HG02571 (cell line): ENCODE measurements around the gene NEURL4.

Experiments
- ATAC-seq: cut with Tn5 transposase; IDR thresholded peaks from one replicate; pipeline ENCODE4 v1.9.1; 2021; ENCODE audit warnings: mild to moderate bottlenecking, moderate library complexity; ENCODE audit not compliant: unreplicated experiment

NEURL4 gene

DNA sequence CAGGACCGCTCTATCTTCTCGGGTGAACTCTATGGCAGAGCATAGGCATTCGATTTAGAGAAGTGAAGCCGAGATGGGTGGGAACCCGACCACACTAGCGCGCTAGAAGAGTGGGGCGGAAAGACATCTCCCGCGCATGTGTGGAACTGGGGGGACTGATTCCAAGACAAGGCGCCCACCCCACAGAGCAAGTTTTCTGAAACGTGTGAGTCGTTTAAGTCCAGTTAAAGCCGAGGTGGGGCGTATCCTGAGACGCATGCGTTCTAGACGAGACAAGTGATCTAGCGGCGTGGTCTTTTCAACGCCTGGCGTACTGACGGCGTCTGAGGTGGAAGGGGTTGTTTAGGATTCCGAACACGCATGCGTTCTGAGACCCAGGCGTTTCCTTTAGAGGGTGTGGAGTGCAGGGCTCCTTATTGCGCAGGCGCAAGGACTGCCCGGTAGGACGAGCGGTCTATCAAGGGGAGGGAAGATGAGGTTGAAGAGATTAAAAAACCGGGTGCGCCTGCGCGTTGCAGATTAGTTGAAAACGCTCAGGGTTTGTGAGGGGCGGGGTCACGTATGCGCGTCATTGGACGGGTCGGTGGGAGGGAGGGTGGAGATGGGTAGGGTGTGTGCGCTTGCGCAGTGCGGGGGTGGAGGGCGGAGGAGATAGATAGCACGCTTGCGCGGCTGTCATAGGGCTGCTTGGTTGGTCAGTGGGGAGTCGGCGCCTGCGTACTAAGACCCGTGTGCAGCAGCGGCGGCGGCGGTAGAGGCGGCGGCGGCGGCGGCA is 22.0 kb downstream of the NEURL4 start, which contains the start of gene EIF5A:
Gene EIF5A (plus strand): TSS at position 718 of the 775 bp plus-strand sequence. CDS start 2,008 bp downstream, outside the sequence.
- ATAC-seq = peak; percentile 69

DNA sequence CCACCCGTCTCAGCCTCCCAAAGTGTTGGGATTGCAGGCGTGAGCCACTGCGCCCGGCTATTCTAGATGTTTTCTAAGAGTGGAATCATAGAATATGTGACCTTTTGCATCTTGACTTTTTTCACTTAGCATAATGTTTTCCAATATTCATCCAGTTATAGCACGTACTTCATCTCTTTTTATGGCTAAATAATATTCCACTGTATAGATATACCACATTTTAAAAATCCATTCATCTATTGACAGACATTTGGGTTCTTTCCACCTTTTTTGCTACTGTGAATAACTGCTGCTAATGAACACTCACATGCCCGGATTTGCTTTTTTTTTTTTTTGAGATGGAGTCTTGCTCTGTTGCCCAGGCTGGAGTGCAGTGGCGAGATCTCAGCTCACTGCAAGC is 25.0 kb downstream of the NEURL4 start:
- no peak for ATAC-seq

DNA sequence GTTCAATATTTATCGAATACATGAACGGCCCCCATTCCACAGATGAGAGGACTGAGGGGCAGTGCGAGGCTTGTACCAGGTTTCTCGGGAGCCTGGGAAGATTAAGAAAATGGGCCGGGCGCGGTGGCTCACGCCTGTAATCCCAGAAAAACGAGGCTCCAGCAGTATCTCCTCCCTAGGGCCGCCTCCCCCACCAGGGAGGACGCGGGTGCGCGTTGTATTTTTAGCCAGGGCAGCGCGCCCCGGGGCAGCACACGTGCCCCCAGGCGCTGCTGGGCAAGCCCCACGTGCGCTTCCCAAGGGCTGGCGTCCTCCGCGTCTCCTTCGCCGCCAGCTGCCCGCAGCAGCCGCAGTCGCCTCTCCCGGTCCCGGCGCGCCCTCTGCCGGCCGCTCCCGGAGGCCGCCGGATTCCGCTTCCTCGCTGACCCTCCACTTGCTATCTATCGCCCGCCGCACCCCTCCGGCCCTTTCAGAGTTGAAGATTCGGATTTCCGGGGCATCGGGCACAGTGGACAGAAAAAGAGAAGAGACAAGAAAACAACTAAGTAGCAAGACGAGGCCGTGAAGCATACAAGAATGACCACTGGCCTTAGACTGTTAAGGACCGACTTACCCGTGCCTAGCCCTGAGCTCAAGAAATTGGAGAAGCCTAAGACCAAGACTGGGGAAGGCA is 32.8 kb downstream of the NEURL4 start:
- ATAC-seq = no peak

GRCh38 chr17:7295230-7296180 is 33.6 kb downstream of the NEURL4 start:
- ATAC-seq = no peak

DNA sequence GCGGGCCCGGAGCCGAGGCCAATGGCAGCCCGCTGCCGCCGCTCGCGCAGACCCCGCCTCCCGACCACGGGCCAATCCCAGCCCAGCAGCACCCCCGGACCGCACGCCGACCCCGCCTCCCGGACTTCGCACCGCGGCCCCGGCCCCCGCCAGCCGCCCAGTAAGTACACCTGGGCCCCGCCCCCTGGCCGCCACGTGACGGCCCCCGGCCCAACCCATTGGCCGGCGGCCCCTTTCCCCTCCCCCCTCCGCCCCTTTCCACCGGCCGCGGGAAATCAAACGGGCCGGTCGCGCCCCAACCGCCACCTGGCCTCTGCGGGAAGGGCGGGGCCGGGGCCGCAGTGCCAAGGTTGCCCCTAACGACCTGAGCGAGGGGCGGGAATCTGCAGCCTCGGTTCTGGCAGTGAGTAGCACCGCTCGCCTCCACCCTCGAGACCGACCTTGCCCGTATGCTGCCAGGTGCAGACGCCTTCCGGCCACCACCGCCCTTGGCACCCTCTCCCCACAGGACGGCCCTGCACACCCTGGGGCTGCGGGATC is 34.5 kb downstream of the NEURL4 start, which contains the start of gene YBX2:
Gene YBX2 (minus strand): TSS at position 26 of the 540 bp plus-strand sequence. CDS start 139 bp downstream, outside the sequence.
- ATAC-seq = no peak

DNA sequence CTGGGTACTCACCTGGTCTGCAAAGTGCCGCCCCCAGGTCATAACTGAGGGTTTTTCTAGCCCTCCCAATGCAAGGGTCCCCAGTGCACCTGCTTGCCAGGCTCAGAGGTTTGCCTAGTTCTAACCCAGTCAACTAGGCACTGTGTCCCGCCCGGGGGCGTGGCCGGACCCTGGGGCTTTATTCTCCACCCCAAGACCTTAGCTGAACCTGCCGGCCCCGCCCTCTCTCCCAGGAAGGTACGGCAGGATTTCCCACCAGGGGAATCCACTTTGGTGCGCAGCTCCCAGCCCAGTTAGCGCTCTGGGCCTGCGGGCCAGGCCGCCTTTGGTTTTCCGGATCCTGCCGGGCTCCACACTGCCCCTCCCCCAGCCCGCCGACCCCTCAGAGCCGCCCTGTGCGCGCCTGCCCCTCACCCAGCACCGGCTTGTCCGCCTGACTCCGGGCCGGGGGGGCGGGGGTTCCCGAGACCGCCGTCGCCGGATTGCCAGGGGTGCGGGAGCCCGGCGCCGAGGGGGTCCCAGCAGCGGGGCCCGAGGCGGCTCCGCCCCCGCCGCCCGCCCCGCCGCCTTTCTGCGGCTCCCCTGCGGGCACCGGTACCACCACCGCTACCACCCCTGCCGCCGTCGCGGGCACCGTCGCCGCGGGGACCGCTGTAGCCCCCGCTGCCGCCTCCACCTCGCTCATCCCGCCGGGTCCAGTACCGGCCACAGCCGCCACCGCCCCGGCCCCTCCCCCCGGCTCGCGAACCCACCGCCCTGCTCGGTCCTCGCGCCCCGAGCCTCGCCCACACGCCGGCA is 35.1 kb downstream of the NEURL4 start:
- ATAC-seq = no peak

GRCh38 chr17:7293159-7293558 is 36.0 kb downstream of the NEURL4 start:
- ATAC-seq = no peak

- no peak for ATAC-seq
Observed at GRCh38 chr17:7292729-7293128, 36.4 kb downstream of the NEURL4 start.

DNA sequence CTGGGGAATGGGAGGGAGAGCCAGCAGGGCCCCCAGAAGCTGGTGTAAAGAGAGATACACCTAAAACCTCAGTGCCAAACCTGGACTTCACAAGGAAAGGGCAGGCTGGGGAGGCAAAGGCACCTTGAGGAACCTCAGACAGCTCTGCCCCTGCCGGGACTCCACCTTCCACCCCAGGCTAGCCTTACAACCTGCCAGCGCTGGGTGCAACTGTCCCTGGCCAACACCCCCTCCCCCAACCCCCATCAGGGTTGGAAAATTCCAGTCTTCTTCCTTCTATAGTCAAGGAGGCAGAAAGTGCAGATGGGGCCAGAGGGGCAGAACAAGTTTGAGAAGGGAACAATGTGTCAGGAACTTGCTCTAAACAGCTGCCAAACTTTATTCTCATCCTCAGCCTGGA is 36.9 kb downstream of the NEURL4 start:
- no peak for ATAC-seq

DNA sequence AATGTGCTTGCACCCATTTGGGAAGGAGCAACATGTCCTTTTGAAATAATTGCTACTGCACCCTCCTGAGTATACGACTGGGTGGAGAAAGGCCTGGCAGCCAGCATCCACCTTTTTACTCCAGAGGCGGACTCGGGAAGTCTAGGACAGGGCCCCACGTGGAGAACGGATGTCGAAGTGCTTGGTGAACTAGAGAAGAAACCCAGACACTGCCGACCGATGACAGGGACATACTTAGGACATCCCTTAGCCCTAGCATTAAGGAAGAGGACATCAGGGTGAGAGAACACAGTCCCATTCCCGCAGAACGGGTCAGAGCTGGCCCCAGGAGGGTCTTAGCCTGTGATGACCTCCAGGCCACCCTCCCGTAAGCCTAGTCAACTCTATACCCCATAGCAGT is 38.5 kb downstream of the NEURL4 start:
- no peak for ATAC-seq

DNA sequence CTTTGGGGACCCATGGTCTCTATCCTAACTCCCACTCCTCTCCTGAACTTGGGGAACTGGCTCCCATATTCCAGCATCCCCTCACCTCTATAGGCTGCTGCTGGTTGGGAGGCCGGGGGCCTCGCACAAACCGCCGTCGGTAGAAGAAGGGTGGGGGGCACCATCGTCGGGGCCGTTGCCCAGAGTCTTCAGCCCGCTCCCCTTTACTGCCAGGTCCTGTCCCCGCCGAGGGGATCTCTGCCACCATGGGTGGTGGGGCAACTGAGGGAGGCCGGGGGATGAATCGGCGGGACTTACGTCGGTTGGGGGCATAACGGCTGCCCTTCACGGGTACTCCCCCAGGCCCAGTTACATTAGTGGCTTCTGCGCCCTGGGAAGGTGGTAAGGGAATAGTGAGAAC is 39.0 kb downstream of the NEURL4 start:
- ATAC-seq = no peak

GRCh38 chr17:7289256-7290032 is 39.7 kb downstream of the NEURL4 start:
- ATAC-seq = no peak

- no peak for ATAC-seq
Observed at GRCh38 chr17:7285679-7286078, 43.5 kb downstream of the NEURL4 start.

DNA sequence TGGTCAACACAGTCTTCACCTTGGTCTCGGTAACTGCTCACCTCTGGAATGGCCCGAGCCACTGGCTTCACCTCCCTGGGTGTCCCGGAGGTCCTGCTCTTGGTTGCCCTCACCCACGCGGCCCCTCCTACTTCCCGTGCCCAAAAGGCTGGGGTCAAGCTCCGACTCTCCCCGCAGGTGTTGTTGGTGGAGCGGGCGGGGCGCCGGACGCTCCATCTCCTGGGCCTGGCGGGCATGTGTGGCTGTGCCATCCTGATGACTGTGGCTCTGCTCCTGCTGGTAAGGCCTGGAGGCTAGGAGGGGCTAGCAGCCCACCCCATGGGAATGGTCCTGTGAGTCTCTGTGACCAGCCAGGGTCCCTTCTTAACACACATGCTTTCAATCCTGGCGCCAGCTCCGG is 44.2 kb downstream of the NEURL4 start:
- no peak for ATAC-seq

- ATAC-seq = no peak
Observed at GRCh38 chr17:7283471-7284216, 45.5 kb downstream of the NEURL4 start.

DNA sequence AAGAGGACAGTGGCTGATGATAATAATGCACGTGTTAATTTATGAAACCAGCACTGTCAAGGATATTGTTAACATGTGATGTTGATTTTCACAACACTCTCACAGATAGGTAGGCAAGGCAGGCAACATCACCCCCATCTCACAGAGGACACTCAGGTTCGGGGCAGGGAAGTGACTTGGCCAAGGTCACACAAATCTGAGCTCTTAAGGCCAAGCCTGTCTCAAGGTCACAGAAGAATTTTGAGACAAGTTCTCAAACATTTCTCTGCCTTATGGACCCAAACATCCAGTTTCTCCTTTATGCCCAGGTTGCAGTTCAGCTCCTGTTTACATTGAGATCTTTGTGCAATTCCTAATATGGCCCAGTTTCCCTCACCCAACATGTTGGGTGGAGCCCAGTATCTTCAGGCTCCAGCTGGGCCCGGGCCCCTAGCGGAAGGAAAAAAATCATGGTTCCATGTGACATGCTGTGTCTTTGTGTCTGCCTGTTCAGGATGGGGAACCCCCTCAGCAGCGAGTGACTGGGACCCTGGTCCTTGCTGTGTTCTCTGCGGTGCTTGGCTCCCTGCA is 46.3 kb downstream of the NEURL4 start:
- no peak for ATAC-seq

DNA sequence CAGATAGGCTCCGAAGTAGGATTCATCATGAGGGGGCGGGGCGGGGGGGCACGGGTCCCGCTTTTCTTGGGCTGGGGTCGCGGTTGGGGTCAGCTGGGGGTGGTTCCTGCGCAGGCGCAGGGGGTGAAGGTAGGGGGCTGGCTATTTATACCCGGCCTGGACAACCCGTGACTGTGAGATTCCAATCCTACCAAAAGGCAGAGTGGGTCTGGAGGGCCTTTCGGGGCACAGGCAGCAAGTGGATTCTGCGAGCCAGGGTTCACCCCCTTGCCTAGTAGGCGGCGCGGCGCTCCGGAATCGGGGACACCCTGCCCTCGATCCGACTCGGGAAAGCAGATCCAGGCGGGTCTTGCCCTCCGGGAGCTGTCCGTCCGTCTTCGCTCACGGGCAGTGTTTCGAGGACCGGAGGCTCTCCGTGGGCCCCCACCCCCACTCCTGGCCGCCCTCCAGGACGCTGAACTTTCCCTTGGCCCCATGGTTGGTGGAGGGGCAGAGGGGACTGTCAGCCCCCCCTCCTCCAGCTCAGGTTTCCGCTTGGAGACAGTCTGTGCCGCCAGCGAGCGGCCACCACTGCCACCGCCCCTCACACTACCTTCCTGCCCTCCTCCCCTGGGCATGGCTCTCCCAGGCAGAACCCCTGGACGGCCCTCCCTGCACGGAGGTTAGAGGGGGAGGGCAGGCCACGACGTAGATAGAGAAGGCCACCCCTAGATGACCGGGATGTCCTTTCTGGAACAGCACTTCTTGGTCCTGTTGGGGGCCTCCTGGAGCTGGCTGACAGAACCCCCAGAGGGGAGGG is 47.0 kb downstream of the NEURL4 start:
- no peak for ATAC-seq
